Measurements from ENCODE around the gene HIP1.
A peak's percentile ranks its signal among the peaks of the same experiment; 100 is the strongest.

The HIP1 gene

GRCh38 chr7:75715864-75716263 is 22.9 kb downstream of the HIP1 start:
- Histone ChIP-seq H3K9ac (ENCODE audit: low read length) (no peak overlapping the region), H4K20me1 (ENCODE audit: low read depth, low read length) (no peaks in the 10 kb centered on the region), H3K27ac (ENCODE audit: low read depth, low read length) (no peak overlapping the region), H2AFZ (ENCODE audit: low read depth, low read length, severe bottlenecking) (no peak overlapping the region), H3K9me3 (ENCODE audit: insufficient read depth, low read length) (no peaks in the 10 kb centered on the region), H3K9me2 (replicated peaks; ENCODE audit: insufficient read depth, low read length) (no peaks in the 10 kb centered on the region), H3K79me2 (ENCODE audit: insufficient read depth, low read length) (no peaks in the 10 kb centered on the region), H3K36me3 (ENCODE audit: low read length) (no peaks in the 10 kb centered on the region), H3K27me3 (ENCODE audit: low read length) (no peaks in the 10 kb centered on the region), H3F3A (ENCODE audit: insufficient read depth) (no peaks in the 10 kb centered on the region), H3K4me3 (ENCODE audit: insufficient read depth, low read length, poor library complexity, severe bottlenecking) (no peak overlapping the region), H3K4me2 (ENCODE audit: low read depth, low read length, poor library complexity, severe bottlenecking) (no peak overlapping the region)
- TF ChIP-seq EZH2phosphoT487 (conservative IDR thresholded peaks at IDR 0.05; ENCODE audit: low read length) (no peak), CTCF (IDR thresholded peaks at IDR 0.05; ENCODE audit: insufficient read depth, low read length, poor library complexity, severe bottlenecking) (no peak)

GRCh38 chr7:75712517-75713361 is 26.0 kb downstream of the HIP1 start:
- H3K9me2 ChIP-seq (replicated peaks; ENCODE audit: insufficient read depth, low read length), result no peaks in the 10 kb centered on the region
- H3K27me3 ChIP-seq (ENCODE audit: low read length), result no peaks in the 10 kb centered on the region
- H2AFZ ChIP-seq (ENCODE audit: low read depth, low read length, severe bottlenecking), result no peak overlapping the region
- H3K4me3 ChIP-seq (ENCODE audit: insufficient read depth, low read length, poor library complexity, severe bottlenecking), result no peak overlapping the region
- TF ChIP-seq CTCF (IDR thresholded peaks at IDR 0.05; ENCODE audit: insufficient read depth, low read length, poor library complexity, severe bottlenecking), result no peak
- no peak for TF ChIP-seq EZH2phosphoT487 (conservative IDR thresholded peaks at IDR 0.05; ENCODE audit: low read length)
- peak overlapping the region; percentile 30 for H3K27ac ChIP-seq (ENCODE audit: low read depth, low read length)
- no peak overlapping the region for H3K9ac ChIP-seq (ENCODE audit: low read length)
- H3K4me2 ChIP-seq (ENCODE audit: low read depth, low read length, poor library complexity, severe bottlenecking), result peak overlapping the region; percentile 32
- no peaks in the 10 kb centered on the region for H4K20me1 ChIP-seq (ENCODE audit: low read depth, low read length)
- no peaks in the 10 kb centered on the region for H3K79me2 ChIP-seq (ENCODE audit: insufficient read depth, low read length)
- H3K9me3 ChIP-seq (ENCODE audit: insufficient read depth, low read length), result no peaks in the 10 kb centered on the region
- H3K36me3 ChIP-seq (ENCODE audit: low read length), result no peaks in the 10 kb centered on the region
- H3F3A ChIP-seq (ENCODE audit: insufficient read depth), result no peaks in the 10 kb centered on the region

GRCh38 chr7:75711656-75712514 is 26.9 kb downstream of the HIP1 start:
- no peaks in the 10 kb centered on the region for H3K27me3 ChIP-seq (ENCODE audit: low read length)
- H4K20me1 ChIP-seq (ENCODE audit: low read depth, low read length), result no peaks in the 10 kb centered on the region
- no peak overlapping the region for H3K4me3 ChIP-seq (ENCODE audit: insufficient read depth, low read length, poor library complexity, severe bottlenecking)
- no peaks in the 10 kb centered on the region for H3K9me3 ChIP-seq (ENCODE audit: insufficient read depth, low read length)
- H3F3A ChIP-seq (ENCODE audit: insufficient read depth), result no peaks in the 10 kb centered on the region
- no peaks in the 10 kb centered on the region for H3K9me2 ChIP-seq (replicated peaks; ENCODE audit: insufficient read depth, low read length)
- no peak overlapping the region for H2AFZ ChIP-seq (ENCODE audit: low read depth, low read length, severe bottlenecking)
- H3K9ac ChIP-seq (ENCODE audit: low read length), result 0 out of 2 replicates have a peak overlapping the region, but pooled peaks have one; percentile 1
- no peak for TF ChIP-seq EZH2phosphoT487 (conservative IDR thresholded peaks at IDR 0.05; ENCODE audit: low read length)
- no peak for TF ChIP-seq CTCF (IDR thresholded peaks at IDR 0.05; ENCODE audit: insufficient read depth, low read length, poor library complexity, severe bottlenecking)
- peak overlapping the region; percentile 30 for H3K27ac ChIP-seq (ENCODE audit: low read depth, low read length)
- peak overlapping the region; percentile 32 for H3K4me2 ChIP-seq (ENCODE audit: low read depth, low read length, poor library complexity, severe bottlenecking)
- H3K36me3 ChIP-seq (ENCODE audit: low read length), result no peaks in the 10 kb centered on the region
- H3K79me2 ChIP-seq (ENCODE audit: insufficient read depth, low read length), result no peaks in the 10 kb centered on the region

Measured in SU-DHL-6 (cell line).